ENCODE results near the gene MCEE.

GRCh38 chr2:71072492-71072891, 57.5 kb downstream of the MCEE start:
- no peak for TF ChIP-seq CTCF (conservative IDR thresholded peaks at IDR 0.05; ENCODE audit: low read depth, low read length)
- no peak for TF ChIP-seq EZH2phosphoT487 (IDR thresholded peaks at IDR 0.05; ENCODE audit: borderline replicate concordance, low read length)
- TF ChIP-seq EZH2 (IDR thresholded peaks at IDR 0.05; ENCODE audit: low read length, unreplicated experiment) = no peak
